Gastroesophageal sphincter (tissue), 4 donors: ENCODE measurements around the gene LYST. TPM values are rescaled to one million over a fixed set of nuclear protein-coding genes. Genes with fewer than 3 reads are reported as not detected.

Source experiments
- ATAC-seq: fragments of 150-250 bp; one replicate; pipeline ENCODE4 v1.9.1; 2016; ENCODE audit warnings: mild to moderate bottlenecking, moderate library complexity
- H3K27ac ChIP-seq, 4 donors: fragments of 200-600 bp; sonication (generic) in 3 of 4; 1 replicate in 3 of 4; 2 replicates in 1 of 4; pipeline ENCODE4 v1.5.1; 2016 to 2019
- H3K27me3 ChIP-seq: fragments of 200-600 bp; sonication (generic); one replicate; pipeline ENCODE4 v1.5.1; 2019
- H3K36me3 ChIP-seq, 2 donors: fragments of 200-600 bp; sonication (generic); one replicate each; pipeline ENCODE4 v1.5.1; 2019; ENCODE audit warnings: control low read depth in 1 of 2
- H3K4me1 ChIP-seq, 3 donors: fragments of 200-600 bp; sonication (generic); 1 replicate in 2 of 3; 2 replicates in 1 of 3; pipeline ENCODE4 v1.5.1; 2016 to 2019; ENCODE audit warnings: control low read depth in 2 of 3
- H3K4me3 ChIP-seq, 2 donors: fragments of 200-600 bp; sonication (generic); one replicate each; pipeline ENCODE4 v1.5.1; 2019; ENCODE audit warnings: mild to moderate bottlenecking in 1 of 2, moderate library complexity in 1 of 2
- H3K9me3 ChIP-seq, 3 donors: fragments of 200-600 bp; sonication (generic); one replicate each; pipeline ENCODE4 v1.5.1; 2017 to 2019; ENCODE audit warnings: control low read depth in 2 of 3
- CTCF ChIP-seq, 4 experiments: fragments of 200-600 bp in 2 of 4; fragments of 450-650 bp in 2 of 4; sonication (generic) in 1 of 4; IDR thresholded peaks; one replicate each; pipeline ENCODE4 v1.5.1; 2017 to 2019; ENCODE audit warnings: antibody characterized with exemption in 4 of 4, mild to moderate bottlenecking in 2 of 4, moderate library complexity in 2 of 4
- EP300 ChIP-seq: sonication (generic); formaldehyde crosslinking; IDR thresholded peaks from one replicate; pipeline ENCODE4 v1.6.1; 2017; ENCODE audit warnings: antibody characterized with exemption, mild to moderate bottlenecking
- POLR2A ChIP-seq, 2 donors: fragments of 450-650 bp; IDR thresholded peaks; one replicate each; pipeline ENCODE4 v1.6.1; 2017; ENCODE audit warnings: antibody characterized with exemption in 2 of 2, mild to moderate bottlenecking in 2 of 2, moderate library complexity in 1 of 2
- POLR2AphosphoS5 ChIP-seq: sonication (generic); formaldehyde crosslinking; IDR thresholded peaks from one replicate; pipeline ENCODE4 v1.6.1; 2017; ENCODE audit warnings: antibody characterized with exemption
- WGBS, 2 donors: methylation state at CpG; one replicate each; pipeline ENCODE4 v1.1.5; 2018; ENCODE audit warnings: low coverage in 1 of 2; 5-methylcytosine and 5-hydroxymethylcytosine counted together
- total RNA-seq, 4 donors: library from RNA; depleted of rRNA; stranded (reverse); fragments of >200 nt; gene quantifications; one replicate each; pipeline ENCODE4 v1.1.0, GENCODE V29; 2016

Gene LYST
- total RNA-seq, 4 donors from 2014 or later: 27.4 to 63.5 (median 31.4) TPM

GRCh38 chr1:235902677-235903542 is 36.2 kb upstream of the LYST start:
- no peak for ATAC-seq
- TF ChIP-seq POLR2AphosphoS5 (no peak), EP300 (no peak), POLR2A (IDR thresholded peaks at IDR 0.05) (no peak)
- no peaks in the 10 kb centered on the region for H3K36me3 ChIP-seq
- H3K27ac ChIP-seq: no peak overlapping the region
- WGBS, 2 donors: 53 to 87% methylated on average over 3 to 7 of the region's 7 CpGs
- H3K27me3 ChIP-seq: no peaks in the 10 kb centered on the region
- peaks cover 0 to 4% (median 2%) of the 10 kb centered on the region in 3 donors for H3K4me1 ChIP-seq
- no peak overlapping the region for H3K4me3 ChIP-seq
- no peaks in the 10 kb centered on the region for H3K9me3 ChIP-seq

GRCh38 chr1:235901461-235901860 is 34.8 kb upstream of the LYST start:
- 38 to 86% methylated on average over 1 of the region's 2 CpGs for whole genome bisulfite sequencing, 2 donors
- Histone ChIP-seq H3K27me3 (no peaks in the 10 kb centered on the region), H3K4me3 (no peak overlapping the region), H3K27ac (no peak overlapping the region), H3K9me3 (no peaks in the 10 kb centered on the region), H3K36me3 (no peaks in the 10 kb centered on the region), H3K4me1 (peaks cover 0 to 4% (median 2%) of the 10 kb centered on the region in 3 donors)
- ATAC-seq: no peak
- TF ChIP-seq EP300 (no peak), POLR2A (IDR thresholded peaks at IDR 0.05) (no peak), CTCF (IDR thresholded peaks at IDR 0.05) (no peak), POLR2AphosphoS5 (no peak)

GRCh38 chr1:235898126-235898525 is 31.4 kb upstream of the LYST start:
- no peak for TF ChIP-seq POLR2A (IDR thresholded peaks at IDR 0.05)
- no peak for TF ChIP-seq CTCF (IDR thresholded peaks at IDR 0.05)
- TF ChIP-seq POLR2AphosphoS5: no peak
- no peak for TF ChIP-seq EP300
- H3K9me3 ChIP-seq: no peaks in the 10 kb centered on the region
- 69% methylated on average over 2 of the region's 3 CpGs; no CpG with 5 or more reads in 1 of the 2 donors for WGBS, 2 donors
- no peak overlapping the region for H3K4me3 ChIP-seq
- no peak for ATAC-seq
- peaks cover 0 to 2% (median 1%) of the 10 kb centered on the region in 3 donors for H3K4me1 ChIP-seq
- H3K27me3 ChIP-seq: no peaks in the 10 kb centered on the region
- H3K36me3 ChIP-seq: no peaks in the 10 kb centered on the region
- H3K27ac ChIP-seq: no peak overlapping the region

- no peak for ATAC-seq
- Histone ChIP-seq H3K27me3 (no peaks in the 10 kb centered on the region), H3K36me3 (no peaks in the 10 kb centered on the region), H3K9me3 (no peaks in the 10 kb centered on the region), H3K4me1 (no peaks in the 10 kb centered on the region), H3K27ac (no peak overlapping the region), H3K4me3 (no peak overlapping the region)
- WGBS, 2 donors: 92 to 100% methylated on average over 2 of the region's 2 CpGs
- TF ChIP-seq EP300 (no peak), POLR2AphosphoS5 (no peak), POLR2A (IDR thresholded peaks at IDR 0.05) (no peak), CTCF (IDR thresholded peaks at IDR 0.05) (no peak)
Observed at GRCh38 chr1:235893840-235894239, 27.1 kb upstream of the LYST start.

- Histone ChIP-seq H3K4me3 (no peak overlapping the region), H3K27me3 (no peaks in the 10 kb centered on the region), H3K4me1 (no peaks in the 10 kb centered on the region), H3K9me3 (no peaks in the 10 kb centered on the region), H3K27ac (no peak overlapping the region), H3K36me3 (no peaks in the 10 kb centered on the region)
- 88 to 91% methylated on average over 4 of the region's 5 CpGs for WGBS, 2 donors
- no peak for ATAC-seq
- TF ChIP-seq CTCF (IDR thresholded peaks at IDR 0.05): no peak
- no peak for TF ChIP-seq POLR2A (IDR thresholded peaks at IDR 0.05)
- TF ChIP-seq EP300: no peak
- no peak for TF ChIP-seq POLR2AphosphoS5
Observed at GRCh38 chr1:235892734-235893413, 26.2 kb upstream of the LYST start.
